ENCODE results near the gene MYO15A.
A peak's percentile ranks its signal among the peaks of the same experiment; 100 is the strongest.

The MYO15A gene

GRCh38 chr17:18129041-18129502 is 20.5 kb downstream of the MYO15A start:
- no peak for DNase-seq (ENCODE audit: low spot score)

- DNase-seq (ENCODE audit: low spot score) = no peak
Observed at GRCh38 chr17:18132711-18133110, 24.2 kb downstream of the MYO15A start.

GRCh38 chr17:18136357-18136756 is 27.8 kb downstream of the MYO15A start:
- DNase-seq (ENCODE audit: low spot score) = no peak

GRCh38 chr17:18138065-18138749 is 29.7 kb downstream of the MYO15A start:
- DNase-seq (ENCODE audit: low spot score) = no peak

GRCh38 chr17:18139092-18139491 is 30.5 kb downstream of the MYO15A start:
- DNase-seq (ENCODE audit: low spot score) = no peak

- no peak for DNase-seq (ENCODE audit: low spot score)
Observed at GRCh38 chr17:18139498-18139897, 30.9 kb downstream of the MYO15A start.

- DNase-seq (ENCODE audit: low spot score) = peak; percentile 43
Observed at GRCh38 chr17:18139949-18140348, 31.4 kb downstream of the MYO15A start.

- no peak for DNase-seq (ENCODE audit: low spot score)
Observed at GRCh38 chr17:18140648-18141047, 32.1 kb downstream of the MYO15A start.

- DNase-seq (ENCODE audit: low spot score) = peak; percentile 74
Observed at GRCh38 chr17:18141210-18141803, 32.8 kb downstream of the MYO15A start.

- no peak for DNase-seq (ENCODE audit: low spot score)
Observed at GRCh38 chr17:18142417-18142816, 33.9 kb downstream of the MYO15A start.

- no peak for DNase-seq (ENCODE audit: low spot score)
Observed at GRCh38 chr17:18143044-18143936, 34.7 kb downstream of the MYO15A start.

GRCh38 chr17:18144261-18144660 is 35.7 kb downstream of the MYO15A start:
- no peak for DNase-seq (ENCODE audit: low spot score)

GRCh38 chr17:18144855-18145254 is 36.3 kb downstream of the MYO15A start:
- DNase-seq (ENCODE audit: low spot score) = no peak

GRCh38 chr17:18145811-18146210 is 37.3 kb downstream of the MYO15A start:
- DNase-seq (ENCODE audit: low spot score) = no peak

GRCh38 chr17:18146259-18146658 is 37.7 kb downstream of the MYO15A start:
- no peak for DNase-seq (ENCODE audit: low spot score)

GRCh38 chr17:18146980-18147379 is 38.4 kb downstream of the MYO15A start:
- DNase-seq (ENCODE audit: low spot score) = no peak

- DNase-seq (ENCODE audit: low spot score) = no peak
Observed at GRCh38 chr17:18148586-18148985, 40.0 kb downstream of the MYO15A start.

- no peak for DNase-seq (ENCODE audit: low spot score)
Observed at GRCh38 chr17:18151290-18151689, 42.7 kb downstream of the MYO15A start.

GRCh38 chr17:18155179-18155578 is 46.6 kb downstream of the MYO15A start:
- no peak for DNase-seq (ENCODE audit: low spot score)

GRCh38 chr17:18156171-18156975 is 47.8 kb downstream of the MYO15A start:
- no peak for DNase-seq (ENCODE audit: low spot score)

- no peak for DNase-seq (ENCODE audit: low spot score)
Observed at GRCh38 chr17:18156976-18157280, 48.4 kb downstream of the MYO15A start.

GRCh38 chr17:18157354-18157985 is 48.9 kb downstream of the MYO15A start:
- DNase-seq (ENCODE audit: low spot score) = no peak

Measured in AG08395 (cell line).